GM19238 (cell line): ENCODE measurements around the gene NPIPA3.
A peak's percentile ranks its signal among the peaks of the same experiment; 100 is the strongest.
"Not testable (repeated sequence)": the region's sequence is repeated elsewhere in the genome, so short reads cannot be mapped to it uniquely, and the experiment has no call there.

Source experiments
- DNase-seq: peaks from one replicate; pipeline ENCODE4 v3.0.0; 2011; ENCODE audit warnings: low spot score; ENCODE audit not compliant: insufficient read length

The NPIPA3 gene

GRCh38 chr16:14703156-14704011 is at the start of gene NPIPA3:
Gene NPIPA3, plus strand, starts transcription at chr16:14703411. Its CDS starts 5,533 bp downstream, at chr16:14708944.
- not testable (repeated sequence) for DNase-seq

- peak; percentile 34 for DNase-seq
Observed at GRCh38 chr16:14658063-14658462, 45.1 kb upstream of the NPIPA3 start.

DNA sequence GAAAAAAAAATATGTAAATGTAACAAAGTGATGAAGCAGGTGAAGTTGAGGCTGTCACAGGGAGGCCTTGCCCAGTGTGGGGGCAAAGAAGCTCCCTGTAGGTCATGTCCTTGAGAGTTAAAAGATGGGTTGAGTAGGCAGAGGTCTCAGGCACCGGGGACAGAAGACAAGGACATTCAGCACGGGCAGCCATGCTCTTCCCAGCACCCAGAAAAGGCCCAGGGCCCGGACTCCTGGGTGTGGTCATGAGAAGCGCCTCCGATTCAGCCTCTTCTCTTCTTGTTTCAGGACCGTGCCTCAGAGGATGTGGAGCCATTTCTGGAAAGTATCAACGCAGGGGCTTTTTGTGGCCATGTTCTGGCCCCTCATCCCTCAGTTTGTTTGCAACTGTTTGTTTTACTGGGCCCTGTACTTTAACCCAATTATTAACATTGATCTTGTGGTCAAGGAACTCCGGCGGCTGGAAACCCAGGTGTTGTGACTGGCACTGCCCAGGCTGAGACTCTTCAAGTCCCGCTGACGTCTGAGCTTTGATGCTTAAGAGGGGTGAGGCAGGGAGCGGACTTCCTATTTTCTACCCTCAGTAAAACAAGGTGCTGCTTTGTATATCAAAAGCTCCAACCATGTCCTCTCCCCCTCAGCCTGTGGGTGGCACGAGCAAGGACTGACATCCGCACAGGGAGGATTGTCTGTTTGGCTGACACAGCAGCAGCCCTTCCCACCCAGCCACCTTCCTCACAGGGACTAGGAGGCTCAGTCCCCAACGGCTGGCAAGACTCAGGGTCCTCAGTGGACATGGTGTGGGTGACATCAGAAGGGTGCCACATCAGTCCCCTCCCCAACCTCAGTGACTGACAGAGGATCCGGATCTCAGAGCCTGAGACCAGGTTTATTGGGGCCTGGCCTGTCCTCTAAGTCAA is 35.6 kb upstream of the NPIPA3 start:
- no peak for DNase-seq

- DNase-seq = no peak
Observed at GRCh38 chr16:14668556-14669223, 34.5 kb upstream of the NPIPA3 start.

DNA sequence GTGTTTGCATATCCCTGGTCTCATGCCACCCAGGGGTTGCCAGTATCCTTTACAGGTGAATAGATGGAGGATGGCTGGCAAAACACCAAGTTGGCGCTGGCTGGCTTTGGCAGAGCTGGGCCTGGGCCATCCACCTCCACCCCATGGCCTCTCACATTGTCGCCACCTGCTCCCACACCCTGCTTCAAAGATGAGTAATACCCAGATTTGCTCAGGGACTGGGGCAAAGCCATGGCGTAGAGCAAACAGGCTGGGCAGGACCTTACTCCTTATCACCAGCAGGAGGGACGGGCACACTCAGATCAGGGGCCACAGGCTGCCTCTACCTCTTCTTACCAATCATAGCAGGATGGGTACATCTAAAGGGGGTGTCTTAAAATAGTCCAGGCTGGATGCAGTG is 33.4 kb upstream of the NPIPA3 start:
- no peak for DNase-seq

- peak; percentile 64 for DNase-seq
Observed at GRCh38 chr16:14672403-14672971, 30.7 kb upstream of the NPIPA3 start.

DNA sequence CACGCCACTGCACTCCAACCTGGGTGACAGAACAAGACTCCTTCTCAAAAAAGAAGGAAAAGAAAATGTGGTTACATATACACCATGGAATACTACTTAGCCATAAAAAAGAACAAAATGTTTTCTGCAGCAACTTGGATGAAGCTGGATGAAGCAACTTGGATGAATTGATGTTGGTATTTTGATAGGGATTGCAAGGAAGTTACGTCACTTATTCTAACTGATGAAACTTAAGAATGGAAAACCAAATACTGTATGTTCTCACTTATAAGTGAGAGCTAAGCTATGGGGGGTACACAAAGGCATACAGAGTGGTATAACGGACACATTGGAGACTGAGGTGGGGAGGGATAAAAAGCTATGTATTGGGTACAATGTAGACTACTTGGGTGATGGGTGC is 26.6 kb upstream of the NPIPA3 start:
- no peak for DNase-seq

DNA sequence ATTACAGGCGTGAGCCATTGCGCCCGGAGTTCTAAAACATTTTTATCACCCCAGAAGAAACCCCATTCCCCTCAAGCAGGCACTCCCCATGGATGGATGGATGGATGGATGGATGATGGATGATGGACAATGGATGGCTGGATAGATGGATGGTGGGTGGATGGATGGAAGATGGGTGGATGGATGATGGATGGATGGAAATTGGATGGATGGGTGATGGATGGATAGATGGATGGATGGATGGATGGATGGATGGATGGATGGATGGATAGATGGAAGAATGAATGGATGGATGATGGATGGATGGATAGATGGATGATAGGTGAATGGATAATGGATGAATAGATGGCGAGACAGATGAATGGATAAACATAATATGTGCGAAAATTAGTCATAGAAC is 25.6 kb upstream of the NPIPA3 start:
- DNase-seq = no peak

GRCh38 chr16:14678748-14679497 is 24.3 kb upstream of the NPIPA3 start:
- DNase-seq = no peak

DNA sequence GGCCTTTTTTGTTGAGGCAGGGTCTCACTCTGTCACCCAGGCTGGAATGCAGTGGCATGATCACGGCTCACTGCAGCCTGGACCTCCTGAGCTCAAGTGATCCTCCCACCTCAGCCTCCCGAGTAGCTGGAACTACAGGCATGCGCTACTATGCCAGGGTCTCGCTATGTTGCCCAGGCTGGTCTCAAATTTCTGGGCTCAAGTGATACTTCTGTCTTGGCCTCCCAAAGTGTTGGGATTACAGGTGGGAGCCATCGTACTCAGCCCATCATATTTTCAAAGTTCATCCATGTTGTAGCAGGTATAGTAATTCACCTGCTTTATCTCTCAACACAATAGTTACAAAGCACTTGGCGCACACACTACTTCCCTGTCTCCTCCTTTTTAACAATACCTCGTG is 22.8 kb upstream of the NPIPA3 start:
- not testable (repeated sequence) for DNase-seq

- DNase-seq = no peak
Observed at GRCh38 chr16:14681115-14681514, 22.1 kb upstream of the NPIPA3 start.

GRCh38 chr16:14682121-14682520 is 21.1 kb upstream of the NPIPA3 start:
- DNase-seq = no peak

DNA sequence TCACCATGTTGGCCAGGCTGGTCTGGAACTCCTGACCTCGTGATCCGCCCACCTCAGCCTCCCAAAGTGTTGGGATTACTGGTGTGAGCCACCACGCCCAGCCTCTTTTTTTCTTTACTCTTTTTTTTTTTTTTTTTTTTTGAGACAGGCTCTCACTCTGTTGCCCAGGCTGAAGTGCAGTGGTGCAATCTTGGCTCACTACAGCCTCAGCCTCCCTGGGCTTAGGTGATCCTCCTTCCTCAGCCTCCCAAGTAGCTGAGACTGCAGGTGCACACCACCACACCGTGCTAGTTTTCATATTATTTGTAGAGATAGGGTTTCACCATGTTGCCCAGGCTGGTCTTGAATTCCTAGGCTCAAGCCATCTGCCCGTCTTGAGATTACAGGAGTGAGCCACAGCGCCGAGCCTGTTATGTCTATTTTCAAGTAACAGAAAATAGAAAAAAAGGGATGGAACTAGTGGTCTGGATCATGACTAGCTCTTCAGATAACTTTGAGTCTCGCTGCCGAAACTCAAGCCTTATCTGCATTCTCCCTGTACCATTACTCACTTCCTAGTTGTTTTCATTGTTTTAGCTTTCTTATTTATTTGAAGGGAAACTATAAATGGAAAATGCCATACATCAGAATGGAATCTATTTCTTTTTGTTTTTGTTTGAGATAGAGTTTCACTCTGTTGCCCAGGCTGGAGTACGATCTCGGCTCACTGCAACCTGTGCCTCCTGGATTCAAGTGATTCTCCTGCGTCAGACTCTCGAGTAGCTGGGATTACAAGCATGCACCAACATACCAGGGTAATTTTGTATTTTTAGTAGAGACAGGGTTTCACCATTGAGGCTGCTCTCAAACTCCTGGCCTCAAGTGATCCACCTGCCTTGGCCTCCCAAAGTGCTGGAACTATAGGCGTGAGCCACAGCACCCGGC is 17.1 kb upstream of the NPIPA3 start:
- not testable (repeated sequence) for DNase-seq

- DNase-seq = not testable (repeated sequence)
Observed at GRCh38 chr16:14694129-14694528, 9.1 kb upstream of the NPIPA3 start, which contains the start of gene PLA2G10. Gene PLA2G10, minus strand, starts transcription at chr16:14694308. Its CDS starts 79 bp downstream, at chr16:14694229.

DNA sequence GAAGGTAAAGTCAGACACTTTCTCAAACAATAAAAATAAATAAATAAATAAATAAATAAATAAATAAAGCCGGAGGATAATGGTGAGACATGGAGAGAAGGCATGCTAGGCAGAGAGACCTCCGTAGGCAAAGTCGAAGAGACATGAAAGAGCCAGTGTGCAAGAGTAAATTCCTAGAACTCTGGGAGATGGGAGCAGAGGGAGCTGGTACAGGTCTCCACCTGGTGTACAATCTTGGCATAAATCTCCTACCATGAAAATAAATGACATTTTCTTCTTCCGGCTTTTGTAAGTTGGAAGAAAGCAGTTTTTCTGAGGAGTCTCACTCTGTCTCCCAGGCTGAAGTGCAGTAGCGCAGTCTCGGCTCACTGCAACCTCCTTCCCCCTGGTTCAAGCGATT is 1.4 kb upstream of the NPIPA3 start:
- not testable (repeated sequence) for DNase-seq

DNA sequence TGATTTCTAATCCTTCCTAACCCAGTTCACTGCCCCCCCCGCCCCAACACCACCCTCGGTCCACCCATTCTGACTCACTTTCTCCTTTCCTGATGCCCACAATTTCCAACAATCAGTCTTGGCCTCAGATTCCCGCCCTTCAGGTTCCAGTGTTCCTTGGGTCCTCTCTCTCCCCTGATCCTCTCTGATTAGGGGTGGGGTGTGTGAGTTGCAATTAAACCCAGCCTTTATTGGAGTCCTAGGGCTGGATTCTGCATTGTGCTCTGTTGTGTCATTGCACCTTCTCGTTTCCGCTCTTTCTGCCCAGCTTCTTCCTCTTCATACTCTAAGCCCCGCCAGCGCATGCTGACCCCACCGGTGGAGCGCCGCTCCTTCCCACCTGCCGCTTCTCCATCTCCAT is 539 bp upstream of the NPIPA3 start:
- DNase-seq = not testable (repeated sequence)

- DNase-seq = not testable (repeated sequence)
Observed at GRCh38 chr16:14733233-14733632, 30.0 kb downstream of the NPIPA3 start.

GRCh38 chr16:14740832-14741385 is 37.7 kb downstream of the NPIPA3 start:
- not testable (repeated sequence) for DNase-seq

DNA sequence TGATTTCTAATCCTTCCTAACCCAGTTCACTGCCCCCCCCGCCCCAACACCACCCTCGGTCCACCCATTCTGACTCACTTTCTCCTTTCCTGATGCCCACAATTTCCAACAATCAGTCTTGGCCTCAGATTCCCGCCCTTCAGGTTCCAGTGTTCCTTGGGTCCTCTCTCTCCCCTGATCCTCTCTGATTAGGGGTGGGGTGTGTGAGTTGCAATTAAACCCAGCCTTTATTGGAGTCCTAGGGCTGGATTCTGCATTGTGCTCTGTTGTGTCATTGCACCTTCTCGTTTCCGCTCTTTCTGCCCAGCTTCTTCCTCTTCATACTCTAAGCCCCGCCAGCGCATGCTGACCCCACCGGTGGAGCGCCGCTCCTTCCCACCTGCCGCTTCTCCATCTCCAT is 38.6 kb downstream of the NPIPA3 start:
- DNase-seq = not testable (repeated sequence)
